Activated CD4-positive, alpha-beta memory T cell treated with anti-CD3 and anti-CD28 coated beads for 36 hours (primary cell): ENCODE results near the gene ZNF624. TPM values are rescaled to one million over a fixed set of nuclear protein-coding genes. Genes with fewer than 3 reads are reported as not detected.
"Not testable (repeated sequence)": the region's sequence is repeated elsewhere in the genome, so short reads cannot be mapped to it uniquely, and the experiment has no call there.

ENCODE experiments used
- CTCF ChIA-PET: fragments of 350-600 bp; sonication (Branson Sonifier 250); formaldehyde crosslinking; loops from one replicate; lab custom pipeline; 2021; ENCODE audit warnings: antibody characterized with exemption, inconsistent platforms; lab: Charles Lee
- POLR2A ChIA-PET: fragments of 350-600 bp; sonication (Branson Sonifier 250); formaldehyde crosslinking; loops from one replicate; lab custom pipeline; 2021; ENCODE audit warnings: antibody characterized with exemption; lab: Charles Lee
- DNase-seq: peaks from one replicate; pipeline ENCODE4 v3.0.0-alpha.2; 2020
- H3K27ac Mint-ChIP-seq: one replicate; pipeline ENCODE4 v1.8.0; 2021; ENCODE audit warnings: mixed read lengths
- H3K27me3 Mint-ChIP-seq: one replicate; pipeline ENCODE4 v1.8.0; 2021; ENCODE audit warnings: mixed read lengths
- H3K36me3 Mint-ChIP-seq: one replicate; pipeline ENCODE4 v1.8.0; 2021; ENCODE audit warnings: mixed read lengths
- H3K4me1 Mint-ChIP-seq: one replicate; pipeline ENCODE4 v1.8.0; 2021; ENCODE audit warnings: low read depth, mixed read lengths
- H3K4me3 Mint-ChIP-seq: one replicate; pipeline ENCODE4 v1.8.0; 2021; ENCODE audit warnings: mild to moderate bottlenecking, mixed read lengths
- H3K9me3 Mint-ChIP-seq: one replicate; pipeline ENCODE4 v1.8.0; 2021; ENCODE audit warnings: mixed read lengths
- intact Hi-C: fragments of 100-400 bp; cut with micrococcal nuclease; formaldehyde crosslinking; loops from one replicate; pipeline ENCODE4 v1.15.1; 2023
- total RNA-seq, 2 experiments: library from RNA; stranded (reverse); gene quantifications; one replicate each; pipeline ENCODE4 v1.2.3, GENCODE V29; 2021

Gene ZNF624
- total RNA-seq: 1 to 10 TPM; 3.9 to 5.0 TPM

- Mint-ChIP-seq H3K27me3 (peaks cover 3% of the 10 kb centered on the region), H3K36me3 (no peaks in the 10 kb centered on the region), H3K9me3 (no peaks in the 10 kb centered on the region), H3K4me1 (peaks cover 13% of the 10 kb centered on the region), H3K4me3 (peak within 1 kb of the TSS; percentile 81), H3K27ac (peak within 1 kb of the TSS; percentile 33)
- ChIA-PET POLR2A (no interaction called here), CTCF (interaction anchor here (1.0 to 1.9 kb wide), 6 partner anchors 9 to 117 kb away, joined by 3 to 7 read pairs (median 4); partner anchors contain the start of gene CCDC144A)
- intact Hi-C loops: loop anchor here (1.0 kb wide), 3 partner anchors 64 to 215 kb away; no protein-coding TSS in a partner anchor
- peak; percentile 92 for DNase-seq
Measured at GRCh38 chr17:16653367-16654041, at the start of gene ZNF624. ZNF624 (minus strand) TSS chr17:16653850.

GRCh38 chr17:16697603-16698002 is 44.0 kb upstream of the ZNF624 start:
- H3K36me3 Mint-ChIP-seq, H3K27ac Mint-ChIP-seq, DNase-seq, POLR2A ChIA-PET, CTCF ChIA-PET, H3K27me3 Mint-ChIP-seq, H3K9me3 Mint-ChIP-seq, intact Hi-C loops, H3K4me1 Mint-ChIP-seq, H3K4me3 Mint-ChIP-seq: not testable (repeated sequence)

- CTCF ChIA-PET: interaction anchor here (0.8 to 1.9 kb wide), 3 partner anchors 37 to 154 kb away, joined by 4 to 11 read pairs (median 5); no protein-coding TSS in a partner anchor
- intact Hi-C loops, H3K9me3 Mint-ChIP-seq, H3K36me3 Mint-ChIP-seq, H3K4me1 Mint-ChIP-seq, DNase-seq, H3K27ac Mint-ChIP-seq, POLR2A ChIA-PET, H3K27me3 Mint-ChIP-seq: not testable (repeated sequence)
- peak overlapping the region; percentile 20 for H3K4me3 Mint-ChIP-seq
Measured at GRCh38 chr17:16690447-16690846, 36.8 kb upstream of the ZNF624 start.

- H3K27ac Mint-ChIP-seq, H3K27me3 Mint-ChIP-seq, H3K9me3 Mint-ChIP-seq, POLR2A ChIA-PET, H3K36me3 Mint-ChIP-seq, H3K4me1 Mint-ChIP-seq, intact Hi-C loops: not testable (repeated sequence)
- CTCF ChIA-PET: interaction anchor here (0.8 to 1.9 kb wide), 3 partner anchors 37 to 153 kb away, joined by 4 to 11 read pairs (median 5); no protein-coding TSS in a partner anchor
- peak; percentile 81 for DNase-seq
- H3K4me3 Mint-ChIP-seq: peak within 1 kb of the TSS; percentile 20
Measured at GRCh38 chr17:16689731-16690281, 36.2 kb upstream of the ZNF624 start, which contains the start of gene CCDC144A. CCDC144A (plus strand) TSS chr17:16690241; CDS start chr17:16690401, 160 bp downstream.

- DNase-seq, CTCF ChIA-PET, H3K27ac Mint-ChIP-seq, H3K4me1 Mint-ChIP-seq, H3K9me3 Mint-ChIP-seq, intact Hi-C loops, POLR2A ChIA-PET, H3K36me3 Mint-ChIP-seq, H3K4me3 Mint-ChIP-seq: not testable (repeated sequence)
- H3K27me3 Mint-ChIP-seq: peaks cover 10% of the 10 kb centered on the region
Measured at GRCh38 chr17:16687151-16687550, 33.5 kb upstream of the ZNF624 start.

GRCh38 chr17:16686019-16686418 is 32.4 kb upstream of the ZNF624 start:
- not testable (repeated sequence) for DNase-seq
- H3K27me3 Mint-ChIP-seq: peaks cover 10% of the 10 kb centered on the region

GRCh38 chr17:16683290-16684138 is 29.9 kb upstream of the ZNF624 start:
- peaks cover 10% of the 10 kb centered on the region for H3K27me3 Mint-ChIP-seq
- DNase-seq, H3K27ac Mint-ChIP-seq, H3K36me3 Mint-ChIP-seq, H3K9me3 Mint-ChIP-seq, POLR2A ChIA-PET, CTCF ChIA-PET, H3K4me1 Mint-ChIP-seq, H3K4me3 Mint-ChIP-seq, intact Hi-C loops: not testable (repeated sequence)

More at GRCh38 chr17:16686019-16686418, 32.4 kb upstream of the ZNF624 start:
- H3K9me3 Mint-ChIP-seq, H3K27ac Mint-ChIP-seq, H3K4me1 Mint-ChIP-seq, POLR2A ChIA-PET, intact Hi-C loops, H3K36me3 Mint-ChIP-seq, CTCF ChIA-PET, H3K4me3 Mint-ChIP-seq: not testable (repeated sequence)

GRCh38 chr17:16676676-16677268 is 23.1 kb upstream of the ZNF624 start:
- intact Hi-C loops: no loop called here
- Mint-ChIP-seq H3K27ac (no peak overlapping the region), H3K4me1 (no peaks in the 10 kb centered on the region), H3K27me3 (peaks cover 2% of the 10 kb centered on the region), H3K36me3 (no peaks in the 10 kb centered on the region), H3K4me3 (no peak overlapping the region), H3K9me3 (no peaks in the 10 kb centered on the region)
- ChIA-PET CTCF (no interaction called here), POLR2A (no interaction called here)
- no peak for DNase-seq

- H3K9me3 Mint-ChIP-seq, DNase-seq, POLR2A ChIA-PET, H3K36me3 Mint-ChIP-seq, H3K4me1 Mint-ChIP-seq, intact Hi-C loops, H3K27ac Mint-ChIP-seq: not testable (repeated sequence)
- Mint-ChIP-seq H3K4me3 (peak overlapping the region; percentile 41), H3K27me3 (peaks cover 19% of the 10 kb centered on the region)
- CTCF ChIA-PET: interaction anchor here (0.7 kb wide), 1 partner anchor 13 kb away, joined by 4 read pairs; no protein-coding TSS in a partner anchor
Measured at GRCh38 chr17:16666907-16667636, 13.4 kb upstream of the ZNF624 start.

GRCh38 chr17:16666553-16666906 is 12.9 kb upstream of the ZNF624 start:
- H3K9me3 Mint-ChIP-seq, POLR2A ChIA-PET, H3K4me1 Mint-ChIP-seq, H3K36me3 Mint-ChIP-seq, H3K27ac Mint-ChIP-seq, H3K4me3 Mint-ChIP-seq, DNase-seq, intact Hi-C loops: not testable (repeated sequence)
- CTCF ChIA-PET: interaction anchor here (0.7 kb wide), 1 partner anchor 12 kb away, joined by 4 read pairs; no protein-coding TSS in a partner anchor
- peaks cover 19% of the 10 kb centered on the region for H3K27me3 Mint-ChIP-seq

- Mint-ChIP-seq H3K27ac (no peak overlapping the region), H3K36me3 (no peaks in the 10 kb centered on the region), H3K27me3 (peaks cover 11% of the 10 kb centered on the region), H3K4me1 (peaks cover 4% of the 10 kb centered on the region), H3K9me3 (peaks cover 3% of the 10 kb centered on the region), H3K4me3 (no peak overlapping the region)
- intact Hi-C loops: no loop called here
- CTCF ChIA-PET: no interaction called here
- POLR2A ChIA-PET: no interaction called here
- DNase-seq: no peak
Measured at GRCh38 chr17:16662936-16663335, 9.3 kb upstream of the ZNF624 start.
